GM19372 (cell line): ENCODE measurements around the gene DPPA4.
"Not testable (repeated sequence)": the region's sequence is repeated elsewhere in the genome, so short reads cannot be mapped to it uniquely, and the experiment has no call there.

Source experiments
- ATAC-seq: cut with Tn5 transposase; IDR thresholded peaks from one replicate; pipeline ENCODE4 v1.9.1; 2021; ENCODE audit warnings: mild to moderate bottlenecking, low read depth, moderate library complexity; ENCODE audit not compliant: unreplicated experiment

Gene DPPA4

GRCh38 chr3:109337393-109337792 lies at the start of gene DPPA4:
DPPA4 (minus strand) TSS chr3:109337546; CDS start chr3:109337517, 29 bp downstream.
- no peak for ATAC-seq

GRCh38 chr3:109385442-109386318 lies 48.3 kb upstream of the DPPA4 start:
- no peak for ATAC-seq

GRCh38 chr3:109384164-109384563 lies 46.8 kb upstream of the DPPA4 start:
- no peak for ATAC-seq

GRCh38 chr3:109382588-109382987 lies 45.2 kb upstream of the DPPA4 start:
- no peak for ATAC-seq

- ATAC-seq: no peak
These were observed 38.6 kb upstream of the DPPA4 start for GRCh38 chr3:109375975-109376374.

- ATAC-seq: not testable (repeated sequence)
These were observed 37.1 kb upstream of the DPPA4 start for GRCh38 chr3:109374434-109374833.

GRCh38 chr3:109373933-109374332 lies 36.6 kb upstream of the DPPA4 start:
- no peak for ATAC-seq

- no peak for ATAC-seq
These were observed 35.3 kb upstream of the DPPA4 start for GRCh38 chr3:109372639-109373038.

- no peak for ATAC-seq
These were observed 32.2 kb upstream of the DPPA4 start for GRCh38 chr3:109369510-109369909.

- ATAC-seq: no peak
These were observed 26.7 kb upstream of the DPPA4 start for GRCh38 chr3:109364088-109364487.

- ATAC-seq: no peak
These were observed 26.3 kb upstream of the DPPA4 start for GRCh38 chr3:109363634-109364033.

- no peak for ATAC-seq
These were observed 25.5 kb upstream of the DPPA4 start for GRCh38 chr3:109362823-109363222.

- not testable (repeated sequence) for ATAC-seq
These were observed 21.5 kb upstream of the DPPA4 start for GRCh38 chr3:109358809-109359208.

- no peak for ATAC-seq
These were observed 19.3 kb upstream of the DPPA4 start for GRCh38 chr3:109356442-109357155.

GRCh38 chr3:109355625-109356441 lies 18.5 kb upstream of the DPPA4 start:
- no peak for ATAC-seq

GRCh38 chr3:109353057-109353456 lies 15.7 kb upstream of the DPPA4 start:
- no peak for ATAC-seq

- no peak for ATAC-seq
These were observed 13.9 kb upstream of the DPPA4 start for GRCh38 chr3:109351231-109351630.

- ATAC-seq: no peak
These were observed 9.5 kb upstream of the DPPA4 start for GRCh38 chr3:109346770-109347295.

- ATAC-seq: no peak
These were observed 8.8 kb upstream of the DPPA4 start for GRCh38 chr3:109346099-109346498.
